HUES48 (cell line): ENCODE results near the gene PRKAG2.
"Not testable (repeated sequence)": the region's sequence is repeated elsewhere in the genome, so short reads cannot be mapped to it uniquely, and the experiment has no call there.

Experiments used
- H3K27ac ChIP-seq: one replicate; pipeline ENCODE4 v1.7.0; 2013; ENCODE audit warnings: low read depth, low read length, inconsistent platforms
- H3K27me3 ChIP-seq: 2 replicates; pipeline ENCODE4 v1.6.1; 2013; ENCODE audit warnings: mild to moderate bottlenecking, low read length; ENCODE audit not compliant: control insufficient read depth, insufficient read depth
- H3K36me3 ChIP-seq: 2 replicates; pipeline ENCODE4 v1.6.1; 2013; ENCODE audit warnings: low read length; ENCODE audit not compliant: control insufficient read depth, insufficient read depth
- H3K4me1 ChIP-seq: 2 replicates; pipeline ENCODE4 v1.6.1; 2013; ENCODE audit warnings: mild to moderate bottlenecking, low read length; ENCODE audit not compliant: control insufficient read depth, insufficient read depth
- H3K4me3 ChIP-seq: 2 replicates; pipeline ENCODE4 v1.5.1; 2013; ENCODE audit warnings: mild to moderate bottlenecking, low read depth, low read length
- H3K9ac ChIP-seq: 2 replicates; pipeline ENCODE4 v1.6.1; 2013; ENCODE audit warnings: mild to moderate bottlenecking, low read depth, low read length, moderate library complexity
- H3K9me3 ChIP-seq: 2 replicates; pipeline ENCODE4 v1.6.1; 2013; ENCODE audit warnings: low read length; ENCODE audit not compliant: control insufficient read depth, insufficient read depth

The PRKAG2 gene

GRCh38 chr7:151830121-151830830, 46.6 kb downstream of the PRKAG2 start:
- no peak overlapping the region for H3K9ac ChIP-seq
- no peaks in the 10 kb centered on the region for H3K9me3 ChIP-seq
- no peaks in the 10 kb centered on the region for H3K4me1 ChIP-seq
- no peak overlapping the region for H3K4me3 ChIP-seq
- no peaks in the 10 kb centered on the region for H3K36me3 ChIP-seq
- H3K27me3 ChIP-seq, result no peaks in the 10 kb centered on the region
- no peak overlapping the region for H3K27ac ChIP-seq

- H3K9me3 ChIP-seq, result no peaks in the 10 kb centered on the region
- H3K36me3 ChIP-seq, result no peaks in the 10 kb centered on the region
- no peak overlapping the region for H3K4me3 ChIP-seq
- H3K27ac ChIP-seq, result no peak overlapping the region
- no peak overlapping the region for H3K9ac ChIP-seq
- no peaks in the 10 kb centered on the region for H3K4me1 ChIP-seq
- H3K27me3 ChIP-seq, result no peaks in the 10 kb centered on the region
Observed at GRCh38 chr7:151829707-151830106, 47.2 kb downstream of the PRKAG2 start.

- Histone ChIP-seq H3K4me1 (no peaks in the 10 kb centered on the region), H3K27me3 (no peaks in the 10 kb centered on the region), H3K27ac (no peak overlapping the region), H3K9ac (no peak overlapping the region), H3K9me3 (no peaks in the 10 kb centered on the region), H3K4me3 (no peak overlapping the region), H3K36me3 (no peaks in the 10 kb centered on the region)
Observed at GRCh38 chr7:151827620-151828019, 49.3 kb downstream of the PRKAG2 start.

- not testable (repeated sequence) for H3K4me1 ChIP-seq, H3K36me3 ChIP-seq, H3K4me3 ChIP-seq, H3K27me3 ChIP-seq, H3K9ac ChIP-seq, H3K27ac ChIP-seq, H3K9me3 ChIP-seq
Observed at GRCh38 chr7:151826316-151826715, 50.6 kb downstream of the PRKAG2 start.

GRCh38 chr7:151825721-151826120, 51.2 kb downstream of the PRKAG2 start:
- no peaks in the 10 kb centered on the region for H3K4me1 ChIP-seq
- H3K27ac ChIP-seq, result no peak overlapping the region
- no peaks in the 10 kb centered on the region for H3K27me3 ChIP-seq
- no peak overlapping the region for H3K9ac ChIP-seq
- no peak overlapping the region for H3K4me3 ChIP-seq
- H3K36me3 ChIP-seq, result no peaks in the 10 kb centered on the region
- no peaks in the 10 kb centered on the region for H3K9me3 ChIP-seq

- Histone ChIP-seq H3K27me3 (no peaks in the 10 kb centered on the region), H3K9ac (no peak overlapping the region), H3K4me3 (no peak overlapping the region), H3K4me1 (no peaks in the 10 kb centered on the region), H3K9me3 (no peaks in the 10 kb centered on the region), H3K27ac (no peak overlapping the region), H3K36me3 (no peaks in the 10 kb centered on the region)
Observed at GRCh38 chr7:151824373-151824933, 52.5 kb downstream of the PRKAG2 start.

GRCh38 chr7:151823566-151824372, 53.1 kb downstream of the PRKAG2 start:
- Histone ChIP-seq H3K4me1 (no peaks in the 10 kb centered on the region), H3K27me3 (no peaks in the 10 kb centered on the region), H3K36me3 (no peaks in the 10 kb centered on the region), H3K4me3 (no peak overlapping the region), H3K9me3 (no peaks in the 10 kb centered on the region), H3K27ac (no peak overlapping the region), H3K9ac (no peak overlapping the region)

- Histone ChIP-seq H3K9ac (no peak overlapping the region), H3K27me3 (no peaks in the 10 kb centered on the region), H3K27ac (no peak overlapping the region), H3K4me3 (no peak overlapping the region), H3K36me3 (no peaks in the 10 kb centered on the region), H3K9me3 (no peaks in the 10 kb centered on the region), H3K4me1 (no peaks in the 10 kb centered on the region)
Observed at GRCh38 chr7:151822541-151823181, 54.3 kb downstream of the PRKAG2 start.

- Histone ChIP-seq H3K4me1 (no peaks in the 10 kb centered on the region), H3K4me3 (no peak overlapping the region), H3K36me3 (no peaks in the 10 kb centered on the region), H3K9me3 (no peaks in the 10 kb centered on the region), H3K27me3 (no peaks in the 10 kb centered on the region), H3K27ac (no peak overlapping the region), H3K9ac (no peak overlapping the region)
Observed at GRCh38 chr7:151821806-151822540, 54.9 kb downstream of the PRKAG2 start.

- Histone ChIP-seq H3K4me1 (no peaks in the 10 kb centered on the region), H3K4me3 (no peak overlapping the region), H3K27me3 (0 out of 2 replicates have a peak, but pooled peaks cover under 1% of the 10 kb centered on the region), H3K27ac (no peak overlapping the region), H3K9ac (no peak overlapping the region), H3K36me3 (no peaks in the 10 kb centered on the region), H3K9me3 (no peaks in the 10 kb centered on the region)
Observed at GRCh38 chr7:151821226-151821625, 55.7 kb downstream of the PRKAG2 start.
